ENCODE data around the gene POLN. TPM values are rescaled to one million over a fixed set of nuclear protein-coding genes. Genes with fewer than 3 reads are reported as not detected.
A peak's percentile ranks its signal among the peaks of the same experiment; 100 is the strongest.

POLN gene
- total RNA-seq, 1 experiment from 2014 or later, result 3.5 TPM

- no peak for ATAC-seq
- ChIA-PET POLR2A (no interaction called here), CTCF (no interaction called here)
- Mint-ChIP-seq H3K9me3 (no peaks in the 10 kb centered on the region), H3K27me3 (ENCODE audit: low read depth) (no peaks in the 10 kb centered on the region; the same call in none of the 2 replicates), H3K4me3 (no peak overlapping the region), H3K4me1 (no peaks in the 10 kb centered on the region), H3K36me3 (no peaks in the 10 kb centered on the region), H3K27ac (no peak overlapping the region)
- no peak for DNase-seq (ENCODE audit: low spot score)
- TF ChIP-seq PRDM15 (CRISPR knock-in tag; IDR thresholded peaks at IDR 0.05) (no peak), IRF1 (CRISPR knock-in tag; IDR thresholded peaks at IDR 0.05) (no peak), OVOL2 (CRISPR knock-in tag; IDR thresholded peaks at IDR 0.05; ENCODE audit: borderline replicate concordance) (no peak), JUN (CRISPR knock-in tag; IDR thresholded peaks at IDR 0.05) (no peak), NFE2L1 (CRISPR knock-in tag; IDR thresholded peaks at IDR 0.05) (no peak), CREB1 (CRISPR knock-in tag; IDR thresholded peaks at IDR 0.05) (no peak), AFF4 (CRISPR knock-in tag; IDR thresholded peaks at IDR 0.05; ENCODE audit: borderline replicate concordance) (no peak)
Observed at GRCh38 chr4:2083826-2084160, 158.1 kb downstream of the POLN start.

- TF ChIP-seq FOXP1 (CRISPR knock-in tag; IDR thresholded peaks at IDR 0.05; ENCODE audit: borderline replicate concordance) (0 out of 2 replicates have a peak, but pooled peaks have one; percentile 19), USF2 (CRISPR knock-in tag; IDR thresholded peaks at IDR 0.05) (no peak)
- Mint-ChIP-seq H3K4me1 (no peaks in the 10 kb centered on the region), H3K9me3 (no peaks in the 10 kb centered on the region), H3K4me3 (no peak overlapping the region), H3K27me3 (ENCODE audit: low read depth) (no peaks in the 10 kb centered on the region; the same call in none of the 2 replicates), H3K36me3 (no peaks in the 10 kb centered on the region), H3K27ac (no peak overlapping the region)
- no peak for DNase-seq (ENCODE audit: low spot score)
- ChIA-PET CTCF (no interaction called here), POLR2A (no interaction called here)
- no peak for ATAC-seq
Observed at GRCh38 chr4:2083116-2083825, 158.7 kb downstream of the POLN start.

GRCh38 chr4:2082627-2083026 lies 159.3 kb downstream of the POLN start:
- H3K27ac Mint-ChIP-seq, result no peak overlapping the region
- no peaks in the 10 kb centered on the region for H3K9me3 Mint-ChIP-seq
- TF ChIP-seq STAT6 (CRISPR knock-in tag; conservative IDR thresholded peaks at IDR 0.05; ENCODE audit: low read depth) (no peak), GRHL2 (CRISPR knock-in tag; IDR thresholded peaks at IDR 0.05; ENCODE audit: insufficient replicate concordance, severe bottlenecking) (no peak), ATF3 (CRISPR knock-in tag; conservative IDR thresholded peaks at IDR 0.05) (no peak), ETV6 (CRISPR knock-in tag; IDR thresholded peaks at IDR 0.05) (no peak), FOXJ3 (CRISPR knock-in tag; IDR thresholded peaks at IDR 0.05; ENCODE audit: borderline replicate concordance) (no peak), AFF4 (CRISPR knock-in tag; IDR thresholded peaks at IDR 0.05; ENCODE audit: borderline replicate concordance) (no peak)

More at GRCh38 chr4:2082627-2083026, 159.3 kb downstream of the POLN start:
- Mint-ChIP-seq H3K4me1 (no peaks in the 10 kb centered on the region), H3K4me3 (no peak overlapping the region), H3K27me3 (ENCODE audit: low read depth) (no peaks in the 10 kb centered on the region; the same call in none of the 2 replicates), H3K36me3 (no peaks in the 10 kb centered on the region)
- CTCF ChIA-PET, result no interaction called here
- DNase-seq (ENCODE audit: low spot score) (no peak), ATAC-seq (no peak)
- POLR2A ChIA-PET, result no interaction called here

All from WTC11 (cell line).